GM12872 (cell line): ENCODE results near the gene PRKCH.

Experiments used
- TF ChIP-seq, protein P1 (sequence below): IDR thresholded peaks from 3 replicates; pipeline ENCODE4 v1.5.1; 2011; ENCODE audit warnings: low read depth, mild to moderate bottlenecking, low read length, moderate library complexity; ENCODE audit not compliant: insufficient read depth

The PRKCH gene

DNA sequence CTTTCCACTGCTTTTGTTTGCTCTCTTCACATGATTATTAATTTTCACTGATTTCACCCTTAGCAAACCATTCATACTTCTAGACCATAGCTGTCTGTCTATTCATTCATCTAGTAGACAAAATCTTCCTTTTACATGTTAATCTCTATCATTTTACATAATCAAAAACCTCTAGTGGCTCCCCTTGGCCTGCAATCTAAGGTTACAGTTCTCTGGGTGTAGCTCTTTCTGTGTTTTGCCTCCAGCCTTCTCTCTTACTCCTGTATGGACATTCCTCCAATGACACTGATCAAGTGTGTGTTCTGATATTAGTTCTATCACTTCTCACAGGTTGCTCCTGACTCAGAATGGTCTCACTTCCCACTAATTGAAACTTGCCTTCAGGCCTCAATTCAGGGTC, 56.4 kb downstream of the PRKCH start:
- TF ChIP-seq, protein P1, sequence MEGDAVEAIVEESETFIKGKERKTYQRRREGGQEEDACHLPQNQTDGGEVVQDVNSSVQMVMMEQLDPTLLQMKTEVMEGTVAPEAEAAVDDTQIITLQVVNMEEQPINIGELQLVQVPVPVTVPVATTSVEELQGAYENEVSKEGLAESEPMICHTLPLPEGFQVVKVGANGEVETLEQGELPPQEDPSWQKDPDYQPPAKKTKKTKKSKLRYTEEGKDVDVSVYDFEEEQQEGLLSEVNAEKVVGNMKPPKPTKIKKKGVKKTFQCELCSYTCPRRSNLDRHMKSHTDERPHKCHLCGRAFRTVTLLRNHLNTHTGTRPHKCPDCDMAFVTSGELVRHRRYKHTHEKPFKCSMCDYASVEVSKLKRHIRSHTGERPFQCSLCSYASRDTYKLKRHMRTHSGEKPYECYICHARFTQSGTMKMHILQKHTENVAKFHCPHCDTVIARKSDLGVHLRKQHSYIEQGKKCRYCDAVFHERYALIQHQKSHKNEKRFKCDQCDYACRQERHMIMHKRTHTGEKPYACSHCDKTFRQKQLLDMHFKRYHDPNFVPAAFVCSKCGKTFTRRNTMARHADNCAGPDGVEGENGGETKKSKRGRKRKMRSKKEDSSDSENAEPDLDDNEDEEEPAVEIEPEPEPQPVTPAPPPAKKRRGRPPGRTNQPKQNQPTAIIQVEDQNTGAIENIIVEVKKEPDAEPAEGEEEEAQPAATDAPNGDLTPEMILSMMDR = no peak

- TF ChIP-seq, protein P1 = no peak
Measured at GRCh38 chr14:61379639-61380184, 58.3 kb downstream of the PRKCH start.

DNA sequence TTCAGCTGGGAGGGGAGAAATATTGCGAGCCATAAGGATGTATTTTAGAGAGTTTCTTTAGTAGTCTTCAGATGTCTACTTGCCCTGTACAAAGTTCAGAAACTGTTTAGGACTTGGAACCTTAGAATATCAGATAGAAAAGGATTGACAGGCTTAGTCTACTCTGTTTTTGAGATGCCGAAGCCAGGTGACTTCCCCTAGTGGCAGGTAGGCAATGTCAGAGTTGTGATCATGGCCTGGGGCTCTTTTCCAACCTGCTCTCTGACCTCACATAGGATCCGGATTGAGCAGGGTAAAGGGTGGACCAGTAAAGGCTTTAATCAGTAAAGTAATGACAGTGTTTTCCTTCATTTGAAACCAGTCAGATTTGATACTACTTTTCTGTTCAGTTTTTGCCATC, 59.6 kb downstream of the PRKCH start:
- TF ChIP-seq, protein P1 = no peak

DNA sequence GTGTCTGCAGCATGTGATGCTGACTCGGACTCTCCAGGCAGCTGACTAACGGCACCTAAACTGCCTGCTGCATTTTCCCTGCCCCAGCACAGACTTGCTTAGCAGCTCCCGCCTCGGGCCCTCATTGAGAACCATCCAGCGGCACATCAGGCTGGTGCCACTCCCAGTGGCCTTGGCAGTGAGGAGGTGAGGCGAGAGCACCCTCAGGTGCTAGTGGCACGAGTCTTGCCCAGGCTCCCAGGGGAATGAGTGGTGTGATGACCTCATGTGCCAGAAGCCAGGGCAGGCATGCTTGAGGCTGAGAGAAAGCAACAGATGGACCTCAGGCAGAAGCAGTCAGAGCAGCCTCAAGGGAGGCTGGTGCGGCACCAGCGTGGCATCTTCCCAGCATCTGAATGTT, 60.2 kb downstream of the PRKCH start:
- TF ChIP-seq, protein P1 = no peak

GRCh38 chr14:61382842-61383241, 61.5 kb downstream of the PRKCH start:
- TF ChIP-seq, protein P1 = no peak

- TF ChIP-seq, protein P1 = no peak
Measured at GRCh38 chr14:61385002-61385685, 63.8 kb downstream of the PRKCH start.

- TF ChIP-seq, protein P1 = no peak
Measured at GRCh38 chr14:61386173-61386772, 64.9 kb downstream of the PRKCH start.
